ENCODE results near the gene TRPC4AP.

GRCh38 chr20:34984756-34985261, 107.8 kb downstream of the TRPC4AP start:
- TF ChIP-seq CTCF (IDR thresholded peaks at IDR 0.05 in 2 of 3, conservative IDR thresholded peaks at IDR 0.05 in 1 of 3; ENCODE audit: control insufficient read depth in 2 of 3, extremely low read depth in 1 of 3, insufficient read depth in 1 of 3, low read depth in 3 of 3, low read length in 3 of 3) = no peak
- TF ChIP-seq SMC3 (IDR thresholded peaks at IDR 0.05; ENCODE audit: borderline replicate concordance, low read length) = no peak

Measured in GM12878 (cell line).